ENCODE results near the gene PTPRN2. TPM values are rescaled to one million over a fixed set of nuclear protein-coding genes. Genes with fewer than 3 reads are reported as not detected.

The PTPRN2 gene
- total RNA-seq, 1 experiment from 2014 or later, result 1.1 TPM

- ATAC-seq (no peak), DNase-seq (ENCODE audit: low read depth, low spot score) (no peak)
- no peaks in the 10 kb centered on the region for H3K36me3 ChIP-seq (ENCODE audit: control insufficient read depth, insufficient read depth, low read length)
- H3K27me3 ChIP-seq (ENCODE audit: control insufficient read depth, insufficient read depth, low read length), result peaks cover 5% of the 10 kb centered on the region; the same call in 1 of the 2 replicates
- intact Hi-C loops (cut with micrococcal nuclease; ENCODE audit: unreplicated experiment) (no loop called here), in situ Hi-C loops (cut with HindIII; ENCODE audit: low pct_unique_long_range_greater_than_20kb, low sequenced_read_pairs) (no loop called here)
- ChIA-PET POLR2A (no interaction called here), CTCF (no interaction called here)
- H3K27ac ChIP-seq (ENCODE audit: low read length), result no peak overlapping the region
- H3K9me3 ChIP-seq (ENCODE audit: control insufficient read depth, insufficient read depth, low read depth, low read length), result no peaks in the 10 kb centered on the region
- TF ChIP-seq POLR2AphosphoS5 (IDR thresholded peaks at IDR 0.05; ENCODE audit: low read depth, low read length), result no peak
- TF ChIP-seq TCF7L2 (IDR thresholded peaks at IDR 0.05; ENCODE audit: low read depth, low read length), result no peak
- TF ChIP-seq SIN3A (IDR thresholded peaks at IDR 0.05; ENCODE audit: borderline replicate concordance, insufficient read depth, low read depth, low read length), result no peak
- TF ChIP-seq REST (IDR thresholded peaks at IDR 0.05; ENCODE audit: insufficient read depth in 1 of 2, low read depth in 2 of 2, low read length in 1 of 2), result no peak
- TF ChIP-seq CTCF (IDR thresholded peaks at IDR 0.05), result no peak
- no peak overlapping the region for H3K4me3 ChIP-seq (ENCODE audit: low read depth in 2 of 2, low read length in 2 of 2)
- no TSS peak for BruUV-seq (replicated peaks)
- no peaks in the 10 kb centered on the region for H3K4me1 ChIP-seq (ENCODE audit: control insufficient read depth, insufficient read depth, low read length)
Observed at GRCh38 chr7:158251061-158251965, 336.3 kb downstream of the PTPRN2 start.

GRCh38 chr7:158249692-158250091 lies 337.9 kb downstream of the PTPRN2 start:
- H3K4me1 ChIP-seq (ENCODE audit: control insufficient read depth, insufficient read depth, low read length), result no peaks in the 10 kb centered on the region
- H3K27me3 ChIP-seq (ENCODE audit: control insufficient read depth, insufficient read depth, low read length), result peaks cover 4% of the 10 kb centered on the region; the same call in 1 of the 2 replicates
- H3K4me3 ChIP-seq (ENCODE audit: low read depth in 2 of 2, low read length in 2 of 2), result no peak overlapping the region
- CTCF ChIA-PET, result no interaction called here
- H3K27ac ChIP-seq (ENCODE audit: low read length), result no peak overlapping the region
- intact Hi-C loops (cut with micrococcal nuclease; ENCODE audit: unreplicated experiment) (no loop called here), in situ Hi-C loops (cut with HindIII; ENCODE audit: low pct_unique_long_range_greater_than_20kb, low sequenced_read_pairs) (no loop called here)
- POLR2A ChIA-PET, result no interaction called here
- ATAC-seq (no peak), DNase-seq (ENCODE audit: low read depth, low spot score) (no peak)
- no TSS peak for BruUV-seq (replicated peaks)
- no peaks in the 10 kb centered on the region for H3K9me3 ChIP-seq (ENCODE audit: control insufficient read depth, insufficient read depth, low read depth, low read length)
- no peaks in the 10 kb centered on the region for H3K36me3 ChIP-seq (ENCODE audit: control insufficient read depth, insufficient read depth, low read length)
- TF ChIP-seq TCF7L2 (IDR thresholded peaks at IDR 0.05; ENCODE audit: low read depth, low read length), result no peak

- Histone ChIP-seq H3K27ac (ENCODE audit: low read length) (no peak overlapping the region), H3K36me3 (ENCODE audit: control insufficient read depth, insufficient read depth, low read length) (no peaks in the 10 kb centered on the region), H3K9me3 (ENCODE audit: control insufficient read depth, insufficient read depth, low read depth, low read length) (no peaks in the 10 kb centered on the region), H3K4me1 (ENCODE audit: control insufficient read depth, insufficient read depth, low read length) (no peaks in the 10 kb centered on the region), H3K27me3 (ENCODE audit: control insufficient read depth, insufficient read depth, low read length) (peaks cover 3% of the 10 kb centered on the region; the same call in 1 of the 2 replicates), H3K4me3 (ENCODE audit: low read depth in 2 of 2, low read length in 2 of 2) (no peak overlapping the region)
- ATAC-seq (no peak), DNase-seq (ENCODE audit: low read depth, low spot score) (no peak)
- BruUV-seq (replicated peaks), result no TSS peak
- in situ Hi-C loops (cut with HindIII; ENCODE audit: low pct_unique_long_range_greater_than_20kb, low sequenced_read_pairs) (no loop called here), intact Hi-C loops (cut with micrococcal nuclease; ENCODE audit: unreplicated experiment) (no loop called here)
- ChIA-PET CTCF (no interaction called here), POLR2A (no interaction called here)
- TF ChIP-seq CTCF (IDR thresholded peaks at IDR 0.05) (no peak), TCF7L2 (IDR thresholded peaks at IDR 0.05; ENCODE audit: low read depth, low read length) (no peak), REST (IDR thresholded peaks at IDR 0.05; ENCODE audit: insufficient read depth in 1 of 2, low read depth in 2 of 2, low read length in 1 of 2) (no peak), POLR2AphosphoS5 (IDR thresholded peaks at IDR 0.05; ENCODE audit: low read depth, low read length) (no peak), SIN3A (IDR thresholded peaks at IDR 0.05; ENCODE audit: borderline replicate concordance, insufficient read depth, low read depth, low read length) (no peak)
Observed at GRCh38 chr7:158248816-158249215, 338.8 kb downstream of the PTPRN2 start.
